Measurements from ENCODE around the gene CDHR2. TPM values are rescaled to one million over a fixed set of nuclear protein-coding genes. Genes with fewer than 3 reads are reported as not detected.

Gene CDHR2
- total RNA-seq, 1 donor from 2014 or later: 0.64 TPM

GRCh38 chr5:176521286-176521685 is 27.9 kb upstream of the CDHR2 start:
- no peak overlapping the region for H3K27ac Mint-ChIP-seq
- peaks cover 9% of the 10 kb centered on the region for H3K4me1 Mint-ChIP-seq (ENCODE audit: low read depth)
- H3K9me3 Mint-ChIP-seq: no peaks in the 10 kb centered on the region

DNA sequence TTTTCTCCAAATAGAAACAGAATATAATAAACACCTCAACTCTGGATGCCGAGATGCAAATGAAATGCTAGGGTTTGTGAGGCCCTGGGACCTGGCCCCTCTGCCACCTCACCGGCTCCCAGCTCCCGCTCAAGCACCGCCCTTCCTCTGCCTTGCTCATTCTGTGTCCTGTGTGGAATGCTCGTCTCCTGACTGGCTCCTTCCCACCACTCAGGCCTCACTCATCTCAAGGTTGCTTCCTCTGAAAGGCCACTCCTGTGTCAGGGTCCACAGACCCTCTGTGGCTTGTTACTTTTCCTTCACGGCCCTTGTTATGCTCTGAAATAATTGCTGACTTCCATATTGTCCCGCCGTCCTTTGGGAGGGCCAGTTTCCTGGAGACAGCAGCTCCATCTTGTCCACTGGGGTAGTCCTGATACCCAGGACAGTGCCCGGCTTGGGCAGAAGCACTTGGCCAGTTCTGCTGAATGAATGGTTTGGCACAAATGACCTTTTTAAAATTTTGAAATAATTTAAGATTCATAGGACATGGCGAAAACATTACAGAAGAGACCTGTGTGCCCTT is 27.4 kb upstream of the CDHR2 start:
- H3K9me3 Mint-ChIP-seq: no peaks in the 10 kb centered on the region

More at GRCh38 chr5:176521286-176521685, 27.9 kb upstream of the CDHR2 start:
- intact Hi-C loops (cut with micrococcal nuclease): no loop called here
- Mint-ChIP-seq H3K36me3 (ENCODE audit: low read depth) (peaks cover 5% of the 10 kb centered on the region), H3K4me3 (ENCODE audit: low read depth) (no peak overlapping the region), H3K27me3 (ENCODE audit: low read depth) (no peaks in the 10 kb centered on the region)
- DNase-seq (ENCODE audit: low spot score): no peak

GRCh38 chr5:176524138-176524537 is 25.0 kb upstream of the CDHR2 start:
- H3K4me3 Mint-ChIP-seq (ENCODE audit: low read depth): no peak overlapping the region
- intact Hi-C loops (cut with micrococcal nuclease): no loop called here
- no peak overlapping the region for H3K27ac Mint-ChIP-seq
- peaks cover 4% of the 10 kb centered on the region for H3K4me1 Mint-ChIP-seq (ENCODE audit: low read depth)
- H3K36me3 Mint-ChIP-seq (ENCODE audit: low read depth): peaks cover 19% of the 10 kb centered on the region
- DNase-seq (ENCODE audit: low spot score): no peak
- no peaks in the 10 kb centered on the region for H3K9me3 Mint-ChIP-seq
- H3K27me3 Mint-ChIP-seq (ENCODE audit: low read depth): no peaks in the 10 kb centered on the region

More for the DNA sequence above, 27.4 kb upstream of the CDHR2 start:
- intact Hi-C loops (cut with micrococcal nuclease): no loop called here
- Mint-ChIP-seq H3K4me3 (ENCODE audit: low read depth) (no peak overlapping the region), H3K27ac (no peak overlapping the region), H3K27me3 (ENCODE audit: low read depth) (no peaks in the 10 kb centered on the region), H3K4me1 (ENCODE audit: low read depth) (peaks cover 9% of the 10 kb centered on the region), H3K36me3 (ENCODE audit: low read depth) (peaks cover 7% of the 10 kb centered on the region)
- DNase-seq (ENCODE audit: low spot score): no peak

GRCh38 chr5:176524987-176525386 is 24.2 kb upstream of the CDHR2 start:
- no peaks in the 10 kb centered on the region for H3K27me3 Mint-ChIP-seq (ENCODE audit: low read depth)
- intact Hi-C loops (cut with micrococcal nuclease): no loop called here
- no peak for DNase-seq (ENCODE audit: low spot score)
- H3K4me1 Mint-ChIP-seq (ENCODE audit: low read depth): peaks cover 9% of the 10 kb centered on the region
- peaks cover 28% of the 10 kb centered on the region for H3K36me3 Mint-ChIP-seq (ENCODE audit: low read depth)
- no peak overlapping the region for H3K27ac Mint-ChIP-seq
- no peaks in the 10 kb centered on the region for H3K9me3 Mint-ChIP-seq
- no peak overlapping the region for H3K4me3 Mint-ChIP-seq (ENCODE audit: low read depth)

GRCh38 chr5:176525677-176526076 is 23.5 kb upstream of the CDHR2 start:
- no peaks in the 10 kb centered on the region for H3K9me3 Mint-ChIP-seq
- H3K36me3 Mint-ChIP-seq (ENCODE audit: low read depth): peaks cover 28% of the 10 kb centered on the region
- H3K27ac Mint-ChIP-seq: no peak overlapping the region
- no peaks in the 10 kb centered on the region for H3K27me3 Mint-ChIP-seq (ENCODE audit: low read depth)
- H3K4me1 Mint-ChIP-seq (ENCODE audit: low read depth): peaks cover 9% of the 10 kb centered on the region
- DNase-seq (ENCODE audit: low spot score): no peak
- no peak overlapping the region for H3K4me3 Mint-ChIP-seq (ENCODE audit: low read depth)
- intact Hi-C loops (cut with micrococcal nuclease): no loop called here

GRCh38 chr5:176526462-176526861 is 22.7 kb upstream of the CDHR2 start:
- H3K4me1 Mint-ChIP-seq (ENCODE audit: low read depth): peaks cover 14% of the 10 kb centered on the region
- H3K9me3 Mint-ChIP-seq: no peaks in the 10 kb centered on the region
- H3K27me3 Mint-ChIP-seq (ENCODE audit: low read depth): no peaks in the 10 kb centered on the region
- no peak overlapping the region for H3K4me3 Mint-ChIP-seq (ENCODE audit: low read depth)
- intact Hi-C loops (cut with micrococcal nuclease): no loop called here
- peaks cover 34% of the 10 kb centered on the region for H3K36me3 Mint-ChIP-seq (ENCODE audit: low read depth)
- DNase-seq (ENCODE audit: low spot score): no peak
- no peak overlapping the region for H3K27ac Mint-ChIP-seq

DNA sequence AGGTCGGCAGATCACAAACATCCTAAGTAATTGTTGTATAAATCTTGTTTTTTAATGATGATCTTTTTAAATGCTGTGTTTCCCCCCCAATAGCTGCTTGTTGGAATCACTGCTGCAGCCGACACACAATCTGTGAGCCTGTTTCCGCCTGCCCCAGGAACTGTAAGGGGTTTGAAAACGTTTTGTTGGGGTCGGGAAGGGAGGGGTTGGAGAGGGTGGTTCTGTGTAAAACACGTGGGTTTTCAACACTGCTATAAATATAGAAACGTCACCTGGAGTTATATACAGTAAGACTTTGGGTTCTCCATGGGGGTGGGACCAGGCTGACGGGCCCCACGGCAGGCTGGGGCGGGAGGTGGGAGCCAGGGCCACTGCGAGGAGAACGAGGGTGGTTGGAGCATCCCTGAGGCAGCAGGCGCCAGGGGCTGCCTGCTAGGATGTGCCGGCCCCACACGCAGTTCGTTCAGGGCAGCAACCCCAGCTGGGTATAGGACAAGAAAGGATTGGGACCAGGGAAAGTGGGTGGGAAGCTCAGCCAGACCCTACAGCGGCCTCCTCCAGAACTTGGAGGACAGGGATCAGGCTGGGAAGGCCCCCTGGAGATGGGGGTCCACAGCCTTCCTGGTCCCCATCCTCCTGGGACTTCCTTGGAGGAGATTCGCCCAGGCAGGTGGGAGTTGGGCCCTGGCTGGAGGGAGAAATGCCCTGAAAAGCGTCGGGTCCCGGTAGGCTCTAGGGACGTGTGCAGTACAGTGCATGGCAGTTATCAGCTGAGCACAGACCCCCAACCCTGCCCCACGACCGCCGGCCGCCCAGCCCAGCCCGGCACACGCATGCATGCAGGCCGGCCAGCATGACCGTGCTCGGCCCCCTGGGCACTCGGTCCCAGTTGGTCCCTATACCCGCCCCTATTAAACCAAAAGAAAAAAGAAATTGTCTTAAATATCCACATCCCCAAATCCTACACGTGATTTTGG is 21.6 kb upstream of the CDHR2 start:
- no peak for DNase-seq (ENCODE audit: low spot score)
- Mint-ChIP-seq H3K36me3 (ENCODE audit: low read depth) (peaks cover 37% of the 10 kb centered on the region), H3K4me1 (ENCODE audit: low read depth) (peaks cover 16% of the 10 kb centered on the region), H3K27me3 (ENCODE audit: low read depth) (no peaks in the 10 kb centered on the region), H3K9me3 (no peaks in the 10 kb centered on the region), H3K27ac (no peak overlapping the region), H3K4me3 (ENCODE audit: low read depth) (no peak overlapping the region)
- intact Hi-C loops (cut with micrococcal nuclease): no loop called here

DNA sequence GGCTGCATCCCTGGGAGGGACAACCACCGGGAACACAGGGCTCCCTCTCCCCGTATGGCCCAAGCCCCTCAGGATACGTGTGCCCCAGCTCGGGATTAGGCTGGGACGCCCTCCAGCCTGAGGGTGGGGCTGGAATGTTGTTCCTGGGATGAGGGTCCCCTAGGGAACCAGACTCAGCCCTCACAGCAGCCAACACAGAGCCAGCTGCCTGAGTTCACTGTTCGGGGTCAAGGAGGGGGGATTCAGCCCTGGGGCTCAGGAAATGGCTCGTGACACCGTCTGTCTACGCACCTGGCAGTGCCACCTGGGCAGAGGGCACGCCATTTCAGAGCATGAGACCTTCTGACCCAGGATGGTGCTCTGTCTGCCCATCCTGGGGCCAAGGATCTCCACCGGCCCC is 20.8 kb upstream of the CDHR2 start:
- Mint-ChIP-seq H3K27me3 (ENCODE audit: low read depth) (no peaks in the 10 kb centered on the region), H3K4me3 (ENCODE audit: low read depth) (no peak overlapping the region), H3K9me3 (no peaks in the 10 kb centered on the region), H3K4me1 (ENCODE audit: low read depth) (peaks cover 14% of the 10 kb centered on the region), H3K27ac (no peak overlapping the region), H3K36me3 (ENCODE audit: low read depth) (peaks cover 39% of the 10 kb centered on the region)
- intact Hi-C loops (cut with micrococcal nuclease): no loop called here
- DNase-seq (ENCODE audit: low spot score): no peak

DNA sequence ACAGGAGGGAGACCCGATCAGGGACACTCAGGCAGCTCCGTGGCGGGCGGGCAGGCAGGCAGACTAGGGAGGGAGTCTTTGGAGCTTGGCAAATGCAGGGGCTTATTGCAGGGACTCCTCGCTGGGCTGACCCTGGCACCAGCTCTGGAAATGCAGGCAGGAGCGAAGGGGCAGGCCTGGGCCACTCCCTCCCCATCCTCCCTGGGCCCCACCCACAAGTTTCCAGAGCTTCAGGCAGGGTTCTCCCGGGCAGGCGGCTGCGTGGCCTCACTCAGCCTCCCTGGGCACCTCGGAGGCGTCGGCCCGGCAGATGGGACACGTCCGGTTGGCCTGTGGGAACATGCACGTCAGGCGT is 20.4 kb upstream of the CDHR2 start:
- no peak overlapping the region for H3K27ac Mint-ChIP-seq
- peaks cover 18% of the 10 kb centered on the region for H3K4me1 Mint-ChIP-seq (ENCODE audit: low read depth)
- H3K9me3 Mint-ChIP-seq: no peaks in the 10 kb centered on the region
- intact Hi-C loops (cut with micrococcal nuclease): no loop called here
- peaks cover 43% of the 10 kb centered on the region for H3K36me3 Mint-ChIP-seq (ENCODE audit: low read depth)
- no peak for DNase-seq (ENCODE audit: low spot score)
- H3K27me3 Mint-ChIP-seq (ENCODE audit: low read depth): no peaks in the 10 kb centered on the region
- no peak overlapping the region for H3K4me3 Mint-ChIP-seq (ENCODE audit: low read depth)

GRCh38 chr5:176529116-176529740 is 19.9 kb upstream of the CDHR2 start:
- peaks cover 47% of the 10 kb centered on the region for H3K36me3 Mint-ChIP-seq (ENCODE audit: low read depth)
- no peaks in the 10 kb centered on the region for H3K27me3 Mint-ChIP-seq (ENCODE audit: low read depth)
- DNase-seq (ENCODE audit: low spot score): no peak
- H3K4me3 Mint-ChIP-seq (ENCODE audit: low read depth): peak overlapping the region; percentile 71
- intact Hi-C loops (cut with micrococcal nuclease): no loop called here
- H3K9me3 Mint-ChIP-seq: no peaks in the 10 kb centered on the region
- H3K27ac Mint-ChIP-seq: peak overlapping the region; percentile 69
- peaks cover 23% of the 10 kb centered on the region for H3K4me1 Mint-ChIP-seq (ENCODE audit: low read depth)

GRCh38 chr5:176529741-176530141 is 19.4 kb upstream of the CDHR2 start:
- intact Hi-C loops (cut with micrococcal nuclease): no loop called here
- DNase-seq (ENCODE audit: low spot score): peak; percentile 48
- Mint-ChIP-seq H3K4me1 (ENCODE audit: low read depth) (peaks cover 28% of the 10 kb centered on the region), H3K27me3 (ENCODE audit: low read depth) (no peaks in the 10 kb centered on the region), H3K9me3 (no peaks in the 10 kb centered on the region), H3K36me3 (ENCODE audit: low read depth) (peaks cover 49% of the 10 kb centered on the region), H3K4me3 (ENCODE audit: low read depth) (peak overlapping the region; percentile 71), H3K27ac (peak overlapping the region; percentile 69)

DNA sequence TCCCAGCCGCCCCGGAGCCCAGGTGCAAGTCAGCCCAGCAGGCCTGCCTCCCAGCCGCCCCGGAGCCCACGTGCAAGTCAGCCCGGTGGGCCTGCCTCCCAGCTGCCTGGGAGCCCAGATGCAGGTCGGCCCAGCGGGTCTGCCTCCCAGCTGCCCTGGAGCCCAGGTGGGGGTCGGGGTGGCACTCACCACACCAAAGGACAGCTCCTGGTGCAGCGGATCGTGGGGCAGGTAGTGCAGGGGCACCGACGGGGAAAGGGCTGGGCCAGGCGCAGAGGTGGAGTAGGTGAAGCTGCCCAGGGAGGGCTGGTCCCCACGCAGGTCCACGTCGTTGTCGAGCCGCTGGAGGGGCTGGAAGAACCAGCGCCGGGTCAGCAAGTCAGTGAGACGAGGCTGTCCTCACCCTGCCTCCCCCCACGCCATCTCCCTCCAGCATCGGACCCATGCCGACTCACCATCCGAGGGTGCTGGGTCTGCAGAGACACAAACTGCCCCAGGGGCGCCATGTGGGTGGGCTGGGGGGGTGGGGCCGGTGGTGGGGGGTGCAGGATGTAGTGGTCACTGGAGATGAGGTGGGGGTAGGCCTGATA is 18.7 kb upstream of the CDHR2 start:
- Mint-ChIP-seq H3K36me3 (ENCODE audit: low read depth) (peaks cover 50% of the 10 kb centered on the region), H3K4me1 (ENCODE audit: low read depth) (peaks cover 33% of the 10 kb centered on the region), H3K27me3 (ENCODE audit: low read depth) (no peaks in the 10 kb centered on the region), H3K9me3 (no peaks in the 10 kb centered on the region), H3K27ac (no peak overlapping the region), H3K4me3 (ENCODE audit: low read depth) (peak overlapping the region; percentile 78)
- intact Hi-C loops (cut with micrococcal nuclease): no loop called here
- DNase-seq (ENCODE audit: low spot score): no peak

Data from activated T-helper 2 cell treated with anti-CD3 and anti-CD28 coated beads, Interferon-gamma antibody, Interleukin-2, Interleukin-4, amounts not matched to agents 10 μg/mL and 5 μg/mL and 100 μg/mL, durations not matched to agents 14 hours and 24 hours and 36 hours (primary cell).